ENCODE results near the gene NOD1. TPM values are rescaled to one million over a fixed set of nuclear protein-coding genes. Genes with fewer than 3 reads are reported as not detected.

NOD1 gene
- total RNA-seq, 4 donors from 2014 or later, result 15.6 to 50.4 (median 26.7) TPM

DNA sequence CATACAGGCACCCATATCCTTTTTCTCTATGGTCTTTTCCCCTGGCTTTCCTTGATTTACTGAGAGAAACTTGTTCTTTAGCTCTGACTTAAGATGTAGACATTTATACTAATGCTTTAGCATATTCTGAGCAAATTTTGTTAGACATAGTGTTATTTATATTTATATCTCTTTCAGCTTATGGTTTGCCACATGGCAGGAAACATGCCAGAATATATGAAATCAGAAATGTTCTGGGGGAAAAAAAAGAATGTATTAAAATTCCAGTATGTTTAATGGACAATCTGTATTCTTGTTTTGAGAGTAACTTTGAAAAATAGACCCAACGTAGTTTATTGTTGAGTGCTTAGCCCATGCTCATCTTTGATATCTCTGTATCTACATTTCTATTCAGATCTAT lies 36.2 kb upstream of the NOD1 start:
- Histone ChIP-seq H3K27ac (no peak overlapping the region), H3K36me3 (no peaks in the 10 kb centered on the region), H3K4me3 (replicated peaks in 1 of 3) (no peak overlapping the region), H3K4me1 (peaks cover 7% of the 10 kb centered on the region in 2 donors), H3K27me3 (no peaks in the 10 kb centered on the region), H3K9me3 (no peaks in the 10 kb centered on the region)
- TF ChIP-seq, protein P1, sequence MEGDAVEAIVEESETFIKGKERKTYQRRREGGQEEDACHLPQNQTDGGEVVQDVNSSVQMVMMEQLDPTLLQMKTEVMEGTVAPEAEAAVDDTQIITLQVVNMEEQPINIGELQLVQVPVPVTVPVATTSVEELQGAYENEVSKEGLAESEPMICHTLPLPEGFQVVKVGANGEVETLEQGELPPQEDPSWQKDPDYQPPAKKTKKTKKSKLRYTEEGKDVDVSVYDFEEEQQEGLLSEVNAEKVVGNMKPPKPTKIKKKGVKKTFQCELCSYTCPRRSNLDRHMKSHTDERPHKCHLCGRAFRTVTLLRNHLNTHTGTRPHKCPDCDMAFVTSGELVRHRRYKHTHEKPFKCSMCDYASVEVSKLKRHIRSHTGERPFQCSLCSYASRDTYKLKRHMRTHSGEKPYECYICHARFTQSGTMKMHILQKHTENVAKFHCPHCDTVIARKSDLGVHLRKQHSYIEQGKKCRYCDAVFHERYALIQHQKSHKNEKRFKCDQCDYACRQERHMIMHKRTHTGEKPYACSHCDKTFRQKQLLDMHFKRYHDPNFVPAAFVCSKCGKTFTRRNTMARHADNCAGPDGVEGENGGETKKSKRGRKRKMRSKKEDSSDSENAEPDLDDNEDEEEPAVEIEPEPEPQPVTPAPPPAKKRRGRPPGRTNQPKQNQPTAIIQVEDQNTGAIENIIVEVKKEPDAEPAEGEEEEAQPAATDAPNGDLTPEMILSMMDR (IDR thresholded peaks at IDR 0.05), result no peak
- no peak for TF ChIP-seq POLR2A (IDR thresholded peaks at IDR 0.05)
- intact Hi-C loops (cut with DNase I), result no loop called here
- DNase-seq, result no peak
- WGBS, 2 donors, result 99% methylated on average over 1 of the region's 1 CpG

DNA sequence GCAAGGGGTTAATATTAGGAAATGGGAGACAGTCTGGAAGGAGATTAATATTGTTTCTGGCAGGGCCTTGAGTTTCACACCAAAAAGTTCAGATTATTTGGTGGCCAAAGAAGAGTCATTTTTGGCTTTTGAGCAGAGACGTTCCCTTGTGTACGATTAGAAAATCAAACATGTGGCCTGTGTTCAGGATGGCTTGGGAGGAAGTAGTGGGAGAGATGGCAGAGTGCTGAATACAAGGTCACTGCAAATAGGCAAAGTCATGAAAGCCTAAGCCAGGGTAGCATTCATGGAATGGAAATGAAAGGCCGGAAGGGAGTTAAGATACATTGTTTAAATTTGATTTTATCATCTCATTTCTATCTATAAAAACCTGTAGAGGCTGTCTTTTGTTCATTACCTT lies 35.6 kb upstream of the NOD1 start:
- TF ChIP-seq, protein P1 (IDR thresholded peaks at IDR 0.05), result no peak
- TF ChIP-seq POLR2A (IDR thresholded peaks at IDR 0.05), result no peak
- DNase-seq, result no peak
- Histone ChIP-seq H3K4me1 (peaks cover 7% of the 10 kb centered on the region in 2 donors), H3K27ac (no peak overlapping the region), H3K36me3 (no peaks in the 10 kb centered on the region), H3K27me3 (no peaks in the 10 kb centered on the region), H3K9me3 (no peaks in the 10 kb centered on the region), H3K4me3 (replicated peaks in 1 of 3) (no peak overlapping the region)
- intact Hi-C loops (cut with DNase I), result no loop called here
- WGBS, 2 donors, result 72 to 79% methylated on average over 3 of the region's 3 CpGs

DNA sequence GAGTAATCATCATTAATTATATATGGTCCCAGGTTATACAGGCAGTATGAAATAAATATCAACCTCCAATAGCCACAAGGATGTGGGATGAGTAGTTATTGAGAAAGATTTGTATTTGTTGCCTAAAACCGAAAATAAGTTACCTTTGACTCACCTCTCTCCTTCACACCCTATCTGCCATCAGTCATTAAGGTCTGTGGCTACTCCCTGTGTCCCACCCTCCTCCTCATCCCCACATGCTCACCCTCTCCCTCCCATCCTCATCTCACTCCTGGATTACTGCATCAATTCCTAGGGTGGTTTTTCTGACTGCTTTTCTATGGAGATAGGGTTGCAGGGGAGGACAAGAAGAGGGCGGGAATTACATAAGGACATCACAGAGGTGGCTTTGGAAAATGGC lies 35.2 kb upstream of the NOD1 start:
- TF ChIP-seq, protein P1 (IDR thresholded peaks at IDR 0.05), result no peak
- TF ChIP-seq POLR2A (IDR thresholded peaks at IDR 0.05), result no peak
- WGBS, 2 donors, result 84 to 91% methylated on average over 2 of the region's 2 CpGs
- Histone ChIP-seq H3K27me3 (no peaks in the 10 kb centered on the region), H3K4me1 (peaks cover 5 to 7% of the 10 kb centered on the region in 2 donors), H3K36me3 (no peaks in the 10 kb centered on the region), H3K27ac (no peak overlapping the region), H3K9me3 (no peaks in the 10 kb centered on the region), H3K4me3 (replicated peaks in 1 of 3) (no peak overlapping the region)
- DNase-seq, result no peak
- intact Hi-C loops (cut with DNase I), result no loop called here

GRCh38 chr7:30511973-30512662 lies 33.5 kb upstream of the NOD1 start:
- Histone ChIP-seq H3K4me3 (replicated peaks in 1 of 3) (no peak overlapping the region), H3K9me3 (no peaks in the 10 kb centered on the region), H3K27ac (no peak overlapping the region), H3K4me1 (peaks cover 0 to 7% of the 10 kb centered on the region in 2 donors), H3K27me3 (no peaks in the 10 kb centered on the region), H3K36me3 (no peaks in the 10 kb centered on the region)
- TF ChIP-seq, protein P1 (IDR thresholded peaks at IDR 0.05), result no peak
- no peak for TF ChIP-seq POLR2A (IDR thresholded peaks at IDR 0.05)
- intact Hi-C loops (cut with DNase I), result no loop called here
- 86 to 96% methylated on average over 1 of the region's 1 CpG for WGBS, 2 donors
- DNase-seq, result no peak

- Histone ChIP-seq H3K4me3 (replicated peaks in 1 of 3) (no peak overlapping the region), H3K36me3 (no peaks in the 10 kb centered on the region), H3K9me3 (no peaks in the 10 kb centered on the region), H3K27me3 (no peaks in the 10 kb centered on the region), H3K4me1 (peaks cover 0 to 7% of the 10 kb centered on the region in 2 donors), H3K27ac (no peak overlapping the region)
- no peak for DNase-seq
- TF ChIP-seq POLR2A (IDR thresholded peaks at IDR 0.05), result no peak
- intact Hi-C loops (cut with DNase I), result no loop called here
- 91 to 94% methylated on average over 2 of the region's 2 CpGs for WGBS, 2 donors
Measured at GRCh38 chr7:30511494-30511893, 32.9 kb upstream of the NOD1 start.
